K562 (cell line): ENCODE measurements around the gene DOLPP1. TPM values are rescaled to one million over a fixed set of nuclear protein-coding genes. Genes with fewer than 3 reads are reported as not detected.

Source experiments
- ATAC-seq: fragments of 200-7000 bp; cut with Tn5 transposase; 3 replicates; pipeline ENCODE4 v1.9.1; 2020; ENCODE audit warnings: moderate library complexity
- BruUV-seq: library from RNA; stranded (reverse); fragments of 400-500 nt; replicated peaks from 2 replicates; lab custom pipeline; 2021; lab: Mats Ljungman, UMichigan
- CTCF ChIA-PET: fragments of 300-600 bp; formaldehyde crosslinking; extraction: SDS; loops from one replicate; lab custom pipeline; 2021; ENCODE audit warnings: low intra/inter-chr PET ratio; lab: Yijun Ruan, JAX
- POLR2A ChIA-PET: fragments of 300-600, 350-650 bp; sonication (Branson Sonifier 250); formaldehyde crosslinking; extraction: SDS; loops from one replicate; lab custom pipeline; 2021; ENCODE audit warnings: antibody characterized with exemption, inconsistent platforms; lab: Yijun Ruan, JAX
- DNase-seq, 4 experiments: peaks; one replicate each; pipeline versions ENCODE4 v3.0.0 to v3.0.0-alpha.2; 2011 to 2018; ENCODE audit warnings: low spot score in 3 of 4, mixed read lengths in 3 of 4; ENCODE audit errors: extremely low read depth in 1 of 4
- FAIRE-seq: peaks from 2 replicates; lab custom pipeline; 2011; peaks lifted over from hg19 to GRCh38; lab: Jason Lieb, UNC
- H2AFZ ChIP-seq: 2 replicates; pipeline ENCODE4 v1.6.0; 2011; ENCODE audit warnings: low read depth, low read length, control low read depth, inconsistent platforms
- H3K27ac ChIP-seq: fragments of 200-600 bp; 3 replicates; pipeline ENCODE4 v1.8.0; 2011; ENCODE audit warnings: low read depth, mild to moderate bottlenecking, control low read depth, inconsistent platforms, low read length, moderate library complexity, mixed read lengths; ENCODE audit errors: extremely low read depth
- H3K27me3 ChIP-seq, 2 experiments: fragments of 300-600 bp in 1 of 2; 2 replicates in 1 of 2; 3 replicates in 1 of 2; pipeline versions ENCODE4 v1.6.0 to v1.8.0; 2011; ENCODE audit warnings: inconsistent platforms in 2 of 2, low read length in 2 of 2, mild to moderate bottlenecking in 1 of 2, mixed read lengths in 1 of 2, moderate library complexity in 1 of 2; ENCODE audit not compliant: control insufficient read depth in 2 of 2, insufficient read depth in 2 of 2
- H3K36me3 ChIP-seq: fragments of 300-600 bp; 3 replicates; pipeline ENCODE4 v1.8.0; 2011; ENCODE audit warnings: mild to moderate bottlenecking, low read length, inconsistent platforms; ENCODE audit not compliant: control insufficient read depth, insufficient read depth
- H3K4me1 ChIP-seq, 2 experiments: fragments of 200-600 bp in 1 of 2; replicated peaks in 1 of 2; 2 replicates in 1 of 2; 3 replicates in 1 of 2; pipeline versions ENCODE4 v1.5.1 to v1.8.0; 2011; ENCODE audit warnings: inconsistent platforms in 2 of 2, low read length in 2 of 2, mild to moderate bottlenecking in 1 of 2, mixed read lengths in 1 of 2, moderate library complexity in 1 of 2; ENCODE audit not compliant: control insufficient read depth in 2 of 2, insufficient read depth in 2 of 2
- H3K4me2 ChIP-seq: 2 replicates; pipeline ENCODE4 v1.6.1; 2011; ENCODE audit warnings: low read length, control low read depth, inconsistent platforms, mixed read lengths; ENCODE audit not compliant: insufficient read depth
- H3K4me3 ChIP-seq: fragments of 200-600 bp; sonication (generic), shearing (Covaris generic); 2 replicates; pipeline ENCODE4 v1.5.1; 2016; ENCODE audit warnings: control low read depth, inconsistent platforms
- H3K79me2 ChIP-seq: fragments of 200-600 bp; 3 replicates; pipeline ENCODE4 v1.8.0; 2011; ENCODE audit warnings: low read length, inconsistent platforms; ENCODE audit not compliant: control insufficient read depth, insufficient read depth
- H3K9ac ChIP-seq, 2 experiments: 2 replicates each; pipeline versions ENCODE4 v1.6.0 to v1.6.1; 2011; ENCODE audit warnings: low read depth in 2 of 2, low read length in 2 of 2, control low read depth in 1 of 2, inconsistent platforms in 1 of 2, mild to moderate bottlenecking in 1 of 2, mixed read lengths in 1 of 2; ENCODE audit not compliant: insufficient read depth in 1 of 2
- H3K9me1 ChIP-seq: one replicate; pipeline ENCODE4 v1.6.0; 2011; ENCODE audit warnings: inconsistent platforms, mild to moderate bottlenecking, low read length, moderate library complexity; ENCODE audit not compliant: control insufficient read depth, insufficient read depth
- H3K9me3 ChIP-seq: replicated peaks from 2 replicates; pipeline ENCODE4 v1.5.1; 2011; ENCODE audit warnings: low read depth, low read length, inconsistent platforms; ENCODE audit not compliant: control insufficient read depth, insufficient read depth
- H4K20me1 ChIP-seq: replicated peaks from 2 replicates; pipeline ENCODE4 v1.6.1; 2011; ENCODE audit warnings: low read length, inconsistent platforms, mixed read lengths; ENCODE audit not compliant: control insufficient read depth, insufficient read depth
- EP300 ChIP-seq: IDR thresholded peaks from 2 replicates; pipeline ENCODE4 v1.6.1; 2012; ENCODE audit warnings: low read length, improper control_type of control experiment
- POLR2G ChIP-seq: fragments of 200-400 bp; formaldehyde crosslinking; IDR thresholded peaks from 2 replicates; pipeline ENCODE4 v1.6.1; 2017; ENCODE audit warnings: low read depth, mild to moderate bottlenecking, antibody characterized with exemption, low read length, moderate library complexity
- WGBS: fragments of 100-300 bp; shearing (Covaris generic); methylation state at CpG from one replicate; pipeline ENCODE4 v1.1.6; 2016; ENCODE audit warnings: low coverage, mixed read lengths; ENCODE audit not compliant: insufficient coverage; ENCODE audit errors: missing lambda C conversion rate; 5-methylcytosine and 5-hydroxymethylcytosine counted together
- in situ Hi-C: fragments of 300-500 bp; cut with MboI; formaldehyde crosslinking; loops from 4 replicates; pipeline ENCODE4 v1.15.0; 2018; ENCODE audit warnings: inconsistent platforms, mixed read lengths
- intact Hi-C: fragments of 100-400 bp; cut with micrococcal nuclease; formaldehyde crosslinking; loops from 2 replicates; pipeline ENCODE4 v1.14.2; 2022
- polyA plus RNA-seq, 8 experiments: library from polyadenylated mRNA; depleted of rRNA in 4 of 8; stranded (reverse) in 5 of 8; unstranded in 3 of 8; fragments of >200 nt; fragmentation: Nextera tagmentation in 2 of 8; fragmentation: Illumina TruSeq in 1 of 8; extraction: Ambion mirVana in 2 of 8; extraction: Trizol in 1 of 8; gene quantifications; 2 replicates each; pipeline versions ENCODE4 v1.2.1 to v1.2.3, GENCODE V29; 2011 to 2014; ENCODE audit warnings: inconsistent platforms in 1 of 8, missing spikeins in 1 of 8
- total RNA-seq, 7 experiments: library from RNA; depleted of rRNA in 6 of 7; stranded (reverse); fragments of >200 nt in 6 of 7; fragmentation: Illumina TruSeq in 2 of 7; extraction: Trizol in 2 of 7; gene quantifications; 2 replicates each; pipeline versions ENCODE4 v1.2.1 to v1.2.3, GENCODE V29; 2011 to 2021; ENCODE audit warnings: low replicate concordance in 1 of 7
- TF ChIP-seq, protein P1 (sequence below), 2 experiments: fragments of 450-650 bp; IDR thresholded peaks; 2 replicates each; pipeline ENCODE4 v1.6.1; 2016; ENCODE audit warnings: mild to moderate bottlenecking in 2 of 2, borderline replicate concordance in 1 of 2, low read depth in 1 of 2, moderate library complexity in 1 of 2

The DOLPP1 gene
- total and polyA plus RNA-seq, 9 of the 15 experiments (the other 6 are each of a cell fraction or from before 2014, with no cell fraction given): 3.0 to 39.8 (median 30.5) TPM

DNA sequence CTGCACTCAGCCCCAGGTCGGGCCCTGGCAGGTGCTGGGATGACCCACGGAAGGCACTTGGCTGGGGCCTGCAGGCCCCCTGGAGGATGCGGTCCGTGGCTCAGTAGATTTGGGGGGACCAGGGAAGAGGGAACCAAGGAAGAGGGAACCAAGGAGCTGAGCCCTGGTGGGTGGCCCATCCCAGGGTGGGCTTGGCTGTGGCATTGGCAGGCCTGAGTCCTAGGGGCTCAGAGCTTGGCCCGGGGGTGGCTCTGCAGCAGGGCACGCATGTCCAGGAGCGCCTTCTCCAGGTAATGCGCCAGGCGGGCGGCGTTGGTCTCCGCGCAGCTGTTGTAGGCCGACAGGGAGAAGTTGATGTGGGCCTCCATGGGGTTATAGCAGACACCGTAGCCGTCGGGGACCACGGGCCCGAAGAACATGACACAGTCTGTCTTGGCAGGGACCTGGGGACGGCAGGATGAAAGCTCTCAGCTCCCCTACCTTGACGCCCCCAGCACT is 14.3 kb downstream of the DOLPP1 start:
- DNase-seq: no peak
- in situ Hi-C loops: no loop called here
- Histone ChIP-seq H2AFZ (no peak overlapping the region), H3K4me2 (no peak overlapping the region), H3K9me3 (no peaks in the 10 kb centered on the region), H4K20me1 (no peaks in the 10 kb centered on the region), H3K27ac (no peak overlapping the region), H3K36me3 (peaks cover 5% of the 10 kb centered on the region; the same call in 1 of the 3 replicates), H3K27me3 (no peaks in the 10 kb centered on the region), H3K4me1 (peaks cover 0 to 26% of the 10 kb centered on the region in 2 experiments; a peak in 2 of 5 replicates), H3K4me3 (no peak overlapping the region), H3K9me1 (no peaks in the 10 kb centered on the region), H3K9ac (peak overlapping the region in 1 of 2 experiments; percentile 77; a peak in 1 of 4 replicates), H3K79me2 (no peaks in the 10 kb centered on the region)
- no peak for FAIRE-seq
- intact Hi-C loops: no loop called here
- no TSS peak for BruUV-seq
- TF ChIP-seq POLR2G (0 out of 2 replicates have a peak, but pooled peaks have one; percentile 42), EP300 (no peak)
- TF ChIP-seq, protein P1, sequence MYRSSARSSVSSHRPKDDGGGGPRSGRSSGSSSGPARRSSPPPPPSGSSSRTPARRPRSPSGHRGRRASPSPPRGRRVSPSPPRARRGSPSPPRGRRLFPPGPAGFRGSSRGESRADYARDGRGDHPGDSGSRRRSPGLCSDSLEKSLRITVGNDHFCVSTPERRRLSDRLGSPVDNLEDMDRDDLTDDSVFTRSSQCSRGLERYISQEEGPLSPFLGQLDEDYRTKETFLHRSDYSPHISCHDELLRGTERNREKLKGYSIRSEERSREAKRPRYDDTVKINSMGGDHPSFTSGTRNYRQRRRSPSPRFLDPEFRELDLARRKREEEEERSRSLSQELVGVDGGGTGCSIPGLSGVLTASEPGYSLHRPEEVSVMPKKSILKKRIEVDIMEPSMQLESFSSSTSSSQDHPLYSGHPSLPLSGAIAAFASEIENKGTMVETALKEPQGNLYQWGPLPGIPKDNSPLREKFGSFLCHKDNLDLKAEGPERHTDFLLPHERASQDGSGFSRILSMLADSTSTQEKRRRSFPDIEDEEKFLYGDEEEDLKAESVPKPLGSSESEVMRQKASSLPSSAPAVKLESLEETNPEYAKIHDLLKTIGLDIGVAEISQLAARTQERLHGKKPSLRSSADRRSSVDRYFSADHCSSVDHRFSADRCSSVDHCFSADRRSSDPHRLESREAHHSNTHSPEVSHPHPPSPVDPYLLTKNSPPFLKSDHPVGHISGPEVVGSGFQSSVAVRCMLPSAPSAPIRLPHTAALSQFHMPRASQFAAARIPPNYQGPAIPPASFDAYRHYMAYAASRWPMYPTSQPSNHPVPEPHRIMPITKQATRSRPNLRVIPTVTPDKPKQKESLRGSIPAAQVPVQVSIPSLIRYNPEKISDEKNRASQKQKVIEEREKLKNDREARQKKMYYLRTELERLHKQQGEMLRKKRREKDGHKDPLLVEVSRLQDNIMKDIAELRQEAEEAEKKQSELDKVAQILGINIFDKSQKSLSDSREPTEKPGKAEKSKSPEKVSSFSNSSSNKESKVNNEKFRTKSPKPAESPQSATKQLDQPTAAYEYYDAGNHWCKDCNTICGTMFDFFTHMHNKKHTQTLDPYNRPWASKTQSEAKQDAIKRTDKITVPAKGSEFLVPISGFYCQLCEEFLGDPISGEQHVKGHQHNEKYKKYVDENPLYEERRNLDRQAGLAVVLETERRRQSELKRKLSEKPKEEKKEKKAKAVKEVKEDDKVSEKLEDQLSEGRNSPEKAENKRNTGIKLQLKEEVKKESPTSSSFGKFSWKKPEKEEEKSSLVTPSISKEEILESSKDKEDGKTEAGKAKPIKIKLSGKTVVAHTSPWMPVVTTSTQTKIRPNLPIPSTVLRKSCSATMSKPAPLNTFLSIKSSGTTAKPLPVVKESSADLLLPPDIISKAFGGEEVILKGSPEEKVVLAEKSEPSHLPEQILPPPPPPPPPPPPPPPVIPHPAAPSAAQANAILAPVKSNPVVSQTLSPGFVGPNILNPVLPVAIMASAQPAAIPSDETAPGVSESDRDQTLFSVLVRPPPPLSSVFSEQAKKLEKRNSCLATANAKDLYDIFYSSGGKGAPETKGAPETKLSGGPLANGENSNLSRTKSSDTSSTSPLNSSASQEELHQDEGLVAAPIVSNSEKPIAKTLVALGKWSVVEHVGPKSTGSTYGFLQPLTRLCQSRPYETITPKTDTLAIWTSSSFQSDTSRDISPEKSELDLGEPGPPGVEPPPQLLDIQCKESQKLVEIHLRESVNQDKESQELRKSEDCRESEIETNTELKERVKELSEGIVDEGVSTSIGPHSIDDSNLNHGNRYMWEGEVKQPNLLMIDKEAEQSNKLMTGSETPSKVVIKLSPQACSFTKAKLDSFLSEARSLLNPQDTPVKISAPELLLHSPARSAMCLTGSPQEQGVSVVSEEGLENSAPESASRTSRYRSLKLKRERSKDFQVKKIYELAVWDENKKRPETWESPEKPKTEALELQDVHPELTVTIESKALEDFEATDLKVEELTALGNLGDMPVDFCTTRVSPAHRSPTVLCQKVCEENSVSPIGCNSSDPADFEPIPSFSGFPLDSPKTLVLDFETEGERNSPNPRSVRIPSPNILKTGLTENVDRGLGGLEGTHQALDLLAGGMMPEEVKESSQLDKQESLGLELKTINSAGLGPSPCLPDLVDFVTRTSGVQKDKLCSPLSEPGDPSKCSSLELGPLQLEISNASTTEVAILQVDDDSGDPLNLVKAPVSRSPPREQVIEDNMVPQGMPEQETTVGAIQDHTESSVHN (IDR thresholded peaks at IDR 0.05; ENCODE audit: borderline replicate concordance in 1 of 2, low read depth in 1 of 2): no peak
- POLR2A ChIA-PET: interaction anchor here (0.6 to 1.8 kb wide), 2 partner anchors 14 to 29 kb away, joined by 3 to 6 read pairs; partner anchors contain the start of gene DOLPP1
- no peak for ATAC-seq
- WGBS: 83% methylated on average over 16 of the region's 21 CpGs
- CTCF ChIA-PET: no interaction called here
